ENCODE results near the gene PRCP. TPM values are rescaled to one million over a fixed set of nuclear protein-coding genes. Genes with fewer than 3 reads are reported as not detected.

PRCP gene
- total RNA-seq, 1 experiment from 2014 or later = 86.6 TPM

GRCh38 chr11:82786836-82787235 is 113.4 kb downstream of the PRCP start:
- no peak for DNase-seq (ENCODE audit: low spot score)

GRCh38 chr11:82786001-82786400 is 114.2 kb downstream of the PRCP start:
- no peak for DNase-seq (ENCODE audit: low spot score)

GRCh38 chr11:82782825-82783374 is 117.3 kb downstream of the PRCP start:
- DNase-seq (ENCODE audit: low spot score) = no peak

DNA sequence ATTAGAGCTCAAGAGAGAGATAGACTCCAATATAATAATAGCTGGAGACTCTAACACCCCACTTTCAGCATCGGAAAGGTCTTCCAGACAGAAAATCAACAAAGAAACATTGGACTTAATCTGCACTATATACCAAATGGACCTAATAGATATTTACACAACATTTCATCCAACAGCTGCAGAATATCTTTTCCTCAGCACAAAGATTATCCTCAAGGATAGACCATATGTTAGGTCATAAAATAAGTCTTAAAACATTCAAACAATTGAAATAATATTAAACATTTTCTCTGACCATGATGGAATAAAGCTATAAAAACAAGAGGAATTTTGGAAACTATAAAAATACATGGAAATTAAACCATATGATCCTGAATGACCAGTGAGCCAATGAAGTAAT is 121.5 kb downstream of the PRCP start:
- DNase-seq (ENCODE audit: low spot score) = no peak

- DNase-seq (ENCODE audit: low spot score) = no peak
Measured at GRCh38 chr11:82776377-82776776, 123.9 kb downstream of the PRCP start.

- peak; percentile 41 for DNase-seq (ENCODE audit: low spot score)
Measured at GRCh38 chr11:82775736-82776346, 124.4 kb downstream of the PRCP start.

GRCh38 chr11:82775218-82775617 is 125.0 kb downstream of the PRCP start:
- no peak for DNase-seq (ENCODE audit: low spot score)

Other genes with a start within 250 kb of the PRCP start
- not detected in 2 replicates for gene FAM181B, start 166.6 kb downstream of the PRCP start, total RNA-seq (2014; rRNA removed; shearing (Covaris generic))
- 30.1 and 34.5 TPM in 2 replicates for gene DDIAS, start 1.3 kb upstream of the PRCP start, total RNA-seq (2014; rRNA removed; shearing (Covaris generic))
- 24.7 and 26.8 TPM in 2 replicates for gene RAB30, start 171.5 kb upstream of the PRCP start, total RNA-seq (2014; rRNA removed; shearing (Covaris generic))

All from A172 (cell line).